H9 (cell line): ENCODE data around the gene ANGPTL7. TPM values are rescaled to one million over a fixed set of nuclear protein-coding genes. Genes with fewer than 3 reads are reported as not detected.

ENCODE experiments used
- DNase-seq: peaks from one replicate; pipeline ENCODE4 v3.0.0-alpha.2; 2017
- H2AFZ ChIP-seq: one replicate; pipeline ENCODE4 v1.6.1; 2013; ENCODE audit warnings: mild to moderate bottlenecking, low read length, control low read depth, moderate library complexity
- H2AK5ac ChIP-seq: 2 replicates; pipeline ENCODE4 v1.6.1; 2013; ENCODE audit warnings: low read length, control low read depth, mixed read lengths; ENCODE audit not compliant: insufficient read length
- H2BK120ac ChIP-seq: one replicate; pipeline ENCODE4 v1.6.1; 2013; ENCODE audit warnings: low read depth, mild to moderate bottlenecking, low read length, control low read depth, inconsistent platforms; ENCODE audit not compliant: poor library complexity, severe bottlenecking
- H2BK12ac ChIP-seq: 2 replicates; pipeline ENCODE4 v1.6.1; 2013; ENCODE audit warnings: low read length, control low read depth, mixed read lengths, low read depth; ENCODE audit not compliant: insufficient read length
- H2BK15ac ChIP-seq: 2 replicates; pipeline ENCODE4 v1.6.1; 2013; ENCODE audit warnings: low read depth, low read length, control low read depth
- H2BK20ac ChIP-seq: one replicate; pipeline ENCODE4 v1.6.1; 2013; ENCODE audit warnings: low read depth, mild to moderate bottlenecking, low read length, control low read depth, inconsistent platforms; ENCODE audit not compliant: poor library complexity, severe bottlenecking
- H2BK5ac ChIP-seq: 2 replicates; pipeline ENCODE4 v1.6.1; 2013; ENCODE audit warnings: low read length, control low read depth, mixed read lengths; ENCODE audit not compliant: insufficient read length
- H3K14ac ChIP-seq: 2 replicates; pipeline ENCODE4 v1.6.1; 2013; ENCODE audit warnings: low read length, control low read depth; ENCODE audit not compliant: insufficient read depth
- H3K18ac ChIP-seq: 2 replicates; pipeline ENCODE4 v1.6.1; 2013; ENCODE audit warnings: low read depth, mild to moderate bottlenecking, mixed read lengths, low read length, control low read depth; ENCODE audit not compliant: insufficient read length
- H3K23ac ChIP-seq: 2 replicates; pipeline ENCODE4 v1.6.1; 2013; ENCODE audit warnings: low read length, control low read depth, mixed read lengths, low read depth; ENCODE audit not compliant: insufficient read length
- H3K23me2 ChIP-seq: 2 replicates; pipeline ENCODE4 v1.6.1; 2013; ENCODE audit warnings: low read depth, mild to moderate bottlenecking, mixed read lengths, low read length, control low read depth; ENCODE audit not compliant: insufficient read length, poor library complexity, severe bottlenecking
- H3K27ac ChIP-seq: 2 replicates; pipeline ENCODE4 v1.5.1; 2013; ENCODE audit warnings: low read length, control low read depth, mixed read lengths, low read depth; ENCODE audit not compliant: insufficient read length
- H3K27me3 ChIP-seq: 2 replicates; pipeline ENCODE4 v1.6.1; 2013; ENCODE audit warnings: low read length, control low read depth, inconsistent platforms; ENCODE audit not compliant: insufficient read depth
- H3K4ac ChIP-seq: 2 replicates; pipeline ENCODE4 v1.6.1; 2013; ENCODE audit warnings: low read depth, mild to moderate bottlenecking, control low read depth, inconsistent platforms, low read length, moderate library complexity
- H3K4me1 ChIP-seq: 2 replicates; pipeline ENCODE4 v1.6.1; 2013; ENCODE audit warnings: low read length, control low read depth, inconsistent platforms; ENCODE audit not compliant: insufficient read depth
- H3K4me2 ChIP-seq: 2 replicates; pipeline ENCODE4 v1.6.1; 2013; ENCODE audit warnings: low read length, control low read depth, mixed read lengths; ENCODE audit not compliant: insufficient read length, insufficient read depth
- H3K56ac ChIP-seq: 2 replicates; pipeline ENCODE4 v1.6.1; 2013; ENCODE audit warnings: low read depth, mild to moderate bottlenecking, mixed read lengths, low read length, control low read depth; ENCODE audit not compliant: insufficient read length
- H3K79me1 ChIP-seq: 2 replicates; pipeline ENCODE4 v1.6.1; 2013; ENCODE audit warnings: low read depth, mild to moderate bottlenecking, moderate library complexity, low read length, control low read depth, inconsistent platforms; ENCODE audit not compliant: insufficient read depth, poor library complexity, severe bottlenecking
- H3K79me2 ChIP-seq: 2 replicates; pipeline ENCODE4 v1.6.1; 2013; ENCODE audit warnings: low read length, control low read depth, inconsistent platforms; ENCODE audit not compliant: insufficient read depth
- H3K9ac ChIP-seq: 2 replicates; pipeline ENCODE4 v1.6.1; 2013; ENCODE audit warnings: low read length, control low read depth, mixed read lengths; ENCODE audit not compliant: insufficient read length; ENCODE audit errors: extremely low read depth
- H3K9me3 ChIP-seq: one replicate; pipeline ENCODE4 v1.6.1; 2013; ENCODE audit warnings: low read depth, low read length, inconsistent platforms; ENCODE audit not compliant: control insufficient read depth
- H3T11ph ChIP-seq: one replicate; pipeline ENCODE4 v1.6.1; 2013; ENCODE audit warnings: mild to moderate bottlenecking, low read length, control low read depth, inconsistent platforms
- H4K20me1 ChIP-seq: one replicate; pipeline ENCODE4 v1.6.1; 2013; ENCODE audit not compliant: control insufficient read depth, insufficient read length, insufficient read depth
- H4K5ac ChIP-seq: 2 replicates; pipeline ENCODE4 v1.6.1; 2013; ENCODE audit warnings: low read depth, mild to moderate bottlenecking, mixed read lengths, low read length, control low read depth; ENCODE audit not compliant: insufficient read length
- H4K8ac ChIP-seq: replicated peaks from 2 replicates; pipeline ENCODE4 v1.6.1; 2013; ENCODE audit warnings: low read length, control low read depth, mixed read lengths, low read depth; ENCODE audit not compliant: insufficient read length
- H4K91ac ChIP-seq: 2 replicates; pipeline ENCODE4 v1.6.1; 2013; ENCODE audit warnings: low read depth, mild to moderate bottlenecking, moderate library complexity, mixed read lengths, low read length, control low read depth; ENCODE audit not compliant: insufficient read length
- H3K27ac Mint-ChIP-seq, 3 experiments: 2 replicates in 2 of 3; 3 replicates in 1 of 3; pipeline ENCODE4 v1.8.0; 2020 to 2021; ENCODE audit warnings: mixed read lengths in 3 of 3, mild to moderate bottlenecking in 1 of 3, moderate library complexity in 1 of 3
- H3K27me3 Mint-ChIP-seq: 2 replicates; pipeline ENCODE4 v1.8.0; 2021; ENCODE audit warnings: low read depth, mild to moderate bottlenecking, moderate library complexity, mixed read lengths
- H3K36me3 Mint-ChIP-seq, 3 experiments: 2 replicates in 2 of 3; 3 replicates in 1 of 3; pipeline ENCODE4 v1.8.0; 2020 to 2021; ENCODE audit warnings: low read depth in 3 of 3, mixed read lengths in 3 of 3; ENCODE audit not compliant: insufficient read depth in 1 of 3
- H3K4me1 Mint-ChIP-seq, 2 experiments: 2 replicates each; pipeline ENCODE4 v1.8.0; 2020; ENCODE audit warnings: mixed read lengths in 2 of 2
- H3K4me3 Mint-ChIP-seq, 2 experiments: 2 replicates in 1 of 2; 3 replicates in 1 of 2; pipeline ENCODE4 v1.8.0; 2020 to 2021; ENCODE audit warnings: mild to moderate bottlenecking in 2 of 2, mixed read lengths in 2 of 2, moderate library complexity in 1 of 2
- H3K9me3 Mint-ChIP-seq, 2 experiments: 2 replicates in 1 of 2; 3 replicates in 1 of 2; pipeline ENCODE4 v1.8.0; 2020; ENCODE audit warnings: mild to moderate bottlenecking in 2 of 2, mixed read lengths in 2 of 2, moderate library complexity in 1 of 2
- CTCF ChIP-seq: fragments of 200-600 bp; sonication (generic); conservative IDR thresholded peaks from 3 replicates; pipeline ENCODE4 v1.8.0; 2021; ENCODE audit warnings: antibody characterized with exemption, mild to moderate bottlenecking
- WGBS: extraction: QIAGEN DNeasy Blood & Tissue Kit; methylation state at CpG from one replicate; pipeline ENCODE4 v1.1.7; 2013; ENCODE audit warnings: missing lambda C conversion rate, low lambda C conversion rate, mixed read lengths; ENCODE audit not compliant: insufficient read length; ENCODE audit errors: extremely low coverage; 5-methylcytosine and 5-hydroxymethylcytosine counted together
- total RNA-seq: library from RNA; stranded (reverse); gene quantifications from 2 replicates; pipeline ENCODE4 v1.2.1, GENCODE V29; 2021

Gene ANGPTL7
- total RNA-seq, 1 experiment from 2014 or later = not detected

- peaks cover 12 to 77% (median 63%) of the 10 kb centered on the region in 3 experiments; a peak in 6 of 7 replicates for H3K36me3 Mint-ChIP-seq
- Histone ChIP-seq H3K4me1 (no peaks in the 10 kb centered on the region), H3K4ac (no peak overlapping the region), H4K91ac (no peak overlapping the region), H3K9me3 (no peaks in the 10 kb centered on the region), H2BK15ac (no peak overlapping the region), H3K18ac (no peak overlapping the region), H3K79me1 (no peaks in the 10 kb centered on the region), H3K27ac (no peak overlapping the region), H3K23ac (no peak overlapping the region), H2BK5ac (no peak overlapping the region), H2AK5ac (no peak overlapping the region), H3K27me3 (no peaks in the 10 kb centered on the region), H3K4me2 (no peak overlapping the region), H3K14ac (no peak overlapping the region), H2BK12ac (no peak overlapping the region), H2BK20ac (no peak overlapping the region), H4K20me1 (no peaks in the 10 kb centered on the region), H4K5ac (no peak overlapping the region), H3K79me2 (no peaks in the 10 kb centered on the region), H3K23me2 (no peaks in the 10 kb centered on the region), H3T11ph (no peak overlapping the region), H4K8ac (no peak overlapping the region), H3K9ac (no peak overlapping the region), H3K56ac (no peak overlapping the region), H2BK120ac (no peak overlapping the region), H2AFZ (no peak overlapping the region)
- DNase-seq = no peak
- no peaks in the 10 kb centered on the region for H3K27me3 Mint-ChIP-seq
- no peak for TF ChIP-seq CTCF
- no CpG with 5 or more reads among the region's 2 CpGs for WGBS
- no peak overlapping the region for H3K4me3 Mint-ChIP-seq
- H3K27ac Mint-ChIP-seq = no peak overlapping the region
- no peaks in the 10 kb centered on the region; a peak in 1 of 5 replicates for H3K9me3 Mint-ChIP-seq
- no peaks in the 10 kb centered on the region for H3K4me1 Mint-ChIP-seq
These were observed 9.9 kb downstream of the ANGPTL7 start for GRCh38 chr1:11198851-11199594.
